ENCODE results near the gene PROM1.

Gene PROM1, protein sequence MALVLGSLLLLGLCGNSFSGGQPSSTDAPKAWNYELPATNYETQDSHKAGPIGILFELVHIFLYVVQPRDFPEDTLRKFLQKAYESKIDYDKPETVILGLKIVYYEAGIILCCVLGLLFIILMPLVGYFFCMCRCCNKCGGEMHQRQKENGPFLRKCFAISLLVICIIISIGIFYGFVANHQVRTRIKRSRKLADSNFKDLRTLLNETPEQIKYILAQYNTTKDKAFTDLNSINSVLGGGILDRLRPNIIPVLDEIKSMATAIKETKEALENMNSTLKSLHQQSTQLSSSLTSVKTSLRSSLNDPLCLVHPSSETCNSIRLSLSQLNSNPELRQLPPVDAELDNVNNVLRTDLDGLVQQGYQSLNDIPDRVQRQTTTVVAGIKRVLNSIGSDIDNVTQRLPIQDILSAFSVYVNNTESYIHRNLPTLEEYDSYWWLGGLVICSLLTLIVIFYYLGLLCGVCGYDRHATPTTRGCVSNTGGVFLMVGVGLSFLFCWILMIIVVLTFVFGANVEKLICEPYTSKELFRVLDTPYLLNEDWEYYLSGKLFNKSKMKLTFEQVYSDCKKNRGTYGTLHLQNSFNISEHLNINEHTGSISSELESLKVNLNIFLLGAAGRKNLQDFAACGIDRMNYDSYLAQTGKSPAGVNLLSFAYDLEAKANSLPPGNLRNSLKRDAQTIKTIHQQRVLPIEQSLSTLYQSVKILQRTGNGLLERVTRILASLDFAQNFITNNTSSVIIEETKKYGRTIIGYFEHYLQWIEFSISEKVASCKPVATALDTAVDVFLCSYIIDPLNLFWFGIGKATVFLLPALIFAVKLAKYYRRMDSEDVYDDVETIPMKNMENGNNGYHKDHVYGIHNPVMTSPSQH

DNA sequence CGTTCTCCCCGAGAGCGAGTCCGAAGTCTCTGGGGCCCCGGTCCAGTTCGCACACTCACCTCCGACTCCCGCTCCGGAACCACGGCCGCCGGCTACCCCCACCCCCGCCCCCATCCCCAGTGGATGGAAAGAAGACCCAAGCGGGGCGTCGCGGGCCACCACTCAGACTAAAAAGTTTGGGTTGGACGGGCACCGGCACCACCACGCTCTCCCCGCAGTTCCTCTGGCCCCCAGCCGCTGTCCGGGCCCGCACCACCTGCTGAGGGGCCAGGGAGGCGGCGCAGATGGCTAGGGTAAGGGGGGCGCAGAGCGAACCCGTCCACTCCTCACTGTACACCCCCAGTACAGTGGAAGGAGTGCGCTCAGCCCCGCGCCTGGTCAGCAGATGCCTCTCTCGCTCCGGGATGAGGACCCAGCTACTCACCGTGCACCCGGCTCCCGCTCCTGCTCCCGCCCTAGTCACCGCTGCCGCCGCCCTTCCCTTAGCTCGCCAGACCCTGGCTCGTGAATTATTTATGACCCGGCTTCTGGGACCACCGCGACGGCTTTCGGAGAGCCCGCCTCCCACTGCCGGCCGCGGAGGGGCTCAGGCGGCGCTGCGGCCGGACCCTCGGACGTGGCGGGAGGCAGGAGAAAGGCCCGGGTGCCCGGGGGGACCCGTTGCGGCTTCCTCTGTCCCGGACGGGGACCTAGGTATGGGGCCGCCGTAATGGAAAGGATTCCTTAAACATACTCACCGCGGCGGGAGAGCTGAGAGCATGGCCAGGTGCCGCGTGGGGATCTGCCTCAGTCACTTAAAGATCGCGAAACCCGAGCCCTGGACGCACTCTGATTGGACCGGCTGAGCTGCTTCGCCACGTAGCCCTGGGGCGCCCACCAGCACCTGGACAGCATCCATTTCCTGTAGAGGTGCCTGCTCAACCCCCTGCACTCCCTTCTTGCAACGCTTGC is at the start of gene PROM1:
PROM1 (minus strand) TSS at position 783 of the 951 bp plus-strand sequence. CDS start 8,117 bp downstream, outside the sequence.
- Histone ChIP-seq H3K4me3 (peak within 1 kb of the TSS; percentile 2 to 32 (median 24)), H3K27ac (peak within 1 kb of the TSS in 1 of 21 experiments; percentile 2)

DNA sequence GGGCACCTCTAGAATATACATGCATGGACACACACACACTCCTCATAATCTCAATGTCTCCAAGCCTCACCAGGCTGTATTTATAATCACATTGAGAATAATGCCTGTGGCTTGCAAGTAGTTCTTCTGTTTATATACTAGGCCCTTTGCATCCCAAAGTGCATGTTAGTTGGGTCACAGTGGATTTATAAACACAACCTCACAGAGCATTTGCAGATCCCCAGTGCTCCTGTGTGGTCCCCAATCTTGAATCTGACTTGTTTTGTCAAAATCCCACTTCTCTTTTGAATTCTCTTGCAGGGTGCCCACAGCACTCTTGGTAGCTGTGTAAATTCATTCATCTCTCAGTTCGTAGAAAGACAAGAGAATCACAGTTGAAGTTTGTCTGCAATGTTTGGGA is 49.6 kb upstream of the PROM1 start:
- H3K27ac ChIP-seq, result no peak overlapping the region
- no peak overlapping the region for H3K4me3 ChIP-seq

DNA sequence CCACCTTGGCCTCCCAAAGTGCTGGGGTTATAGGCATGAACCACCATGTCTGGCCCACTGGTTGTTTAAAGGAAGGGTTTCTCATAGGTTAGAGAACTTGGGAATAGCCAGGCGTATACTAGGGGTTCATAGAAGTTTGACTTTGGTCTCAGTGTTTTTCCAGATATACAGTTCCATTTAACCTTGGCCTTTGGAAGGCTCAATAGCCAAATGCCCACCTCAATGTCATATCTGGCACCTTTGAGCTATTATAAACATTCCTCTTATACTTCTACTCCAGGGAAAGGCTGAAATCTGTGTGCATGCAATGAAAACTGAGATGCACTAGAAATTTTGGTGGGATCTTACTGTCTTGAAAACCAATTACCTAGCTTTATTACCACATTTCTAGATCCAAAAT is 47.5 kb upstream of the PROM1 start:
- H3K4me3 ChIP-seq, result no peak overlapping the region
- no peak overlapping the region for H3K27ac ChIP-seq

DNA sequence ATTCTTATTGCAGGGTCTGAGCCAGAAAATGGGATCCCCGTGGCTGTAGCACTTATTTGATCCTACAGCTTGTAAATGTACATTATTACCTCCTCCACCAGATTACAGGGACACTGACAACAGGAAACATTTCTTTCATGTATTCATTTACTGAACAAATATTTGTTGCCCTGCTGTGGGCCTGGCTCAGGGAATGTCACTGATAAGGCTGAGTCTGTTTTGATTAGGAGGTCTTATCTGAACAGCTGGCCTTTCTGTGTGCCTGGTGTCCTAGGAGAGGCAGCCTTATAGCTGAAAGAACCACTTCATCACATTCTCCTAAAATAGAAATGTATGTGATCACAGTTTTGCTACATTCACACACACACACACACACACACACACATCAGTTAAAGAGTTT is 45.5 kb upstream of the PROM1 start:
- Histone ChIP-seq H3K4me3 (no peak overlapping the region), H3K27ac (no peak overlapping the region)

DNA sequence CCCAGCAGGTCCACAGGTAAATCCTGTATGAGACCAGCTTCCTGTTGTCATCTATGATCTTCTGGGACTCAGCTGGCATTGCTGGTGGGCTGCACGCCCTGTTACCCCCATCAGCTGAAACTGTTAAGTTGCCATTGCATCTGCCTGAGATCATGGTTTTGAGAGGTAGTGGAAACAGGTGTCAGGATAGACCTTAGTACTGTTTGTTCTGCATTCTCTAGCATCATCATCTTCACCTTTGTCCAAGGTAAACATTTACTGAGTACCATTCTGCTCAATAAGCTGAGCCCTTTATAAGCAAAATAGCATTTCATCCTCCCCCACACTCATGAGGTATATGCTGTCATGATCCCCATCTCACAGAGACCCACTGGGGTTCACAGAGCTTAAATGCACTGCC is 42.9 kb upstream of the PROM1 start:
- no peak overlapping the region for H3K27ac ChIP-seq
- no peak overlapping the region for H3K4me3 ChIP-seq

DNA sequence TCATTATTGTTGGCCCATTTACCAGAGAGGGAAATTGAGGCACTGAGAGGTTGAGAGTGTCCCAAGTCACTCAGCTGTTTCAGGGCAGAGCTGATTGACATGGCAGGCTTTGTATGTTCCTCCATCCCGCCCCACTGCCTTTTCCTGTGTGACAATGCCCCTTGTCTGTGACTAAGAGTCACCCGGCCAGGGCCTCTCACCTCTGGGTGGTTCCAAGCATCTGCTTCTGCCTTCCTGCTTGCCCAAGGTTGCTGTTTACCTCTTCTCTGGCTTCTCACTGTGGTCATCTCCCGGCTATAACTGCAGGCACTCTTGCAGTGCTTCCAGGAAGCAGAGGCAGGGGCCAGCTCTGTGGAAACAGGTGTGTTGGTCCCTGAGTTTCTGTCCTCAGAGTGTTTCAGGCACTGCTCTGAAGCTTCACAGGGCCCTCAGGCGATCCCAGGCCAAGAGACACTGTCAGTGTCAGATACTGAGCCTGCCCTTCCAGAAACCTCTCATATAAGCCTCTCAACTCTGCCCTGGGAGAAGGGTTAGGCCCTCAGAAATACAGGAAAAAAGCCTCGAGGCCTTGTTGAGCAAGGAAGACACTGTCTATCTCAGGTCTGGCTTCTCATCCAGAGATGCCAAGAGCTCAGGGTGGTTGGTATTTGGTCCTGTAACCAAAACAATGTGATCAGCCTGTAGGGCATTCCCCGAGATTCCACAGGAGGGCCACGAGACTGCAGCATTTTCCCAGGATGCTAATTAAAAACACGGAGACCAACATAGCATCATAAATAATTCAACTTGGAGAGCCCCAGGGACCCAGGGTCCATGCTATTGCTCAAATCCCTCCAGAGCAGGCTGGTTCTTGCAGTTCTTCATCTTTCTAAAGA is 42.0 kb upstream of the PROM1 start:
- H3K27ac ChIP-seq, result no peak overlapping the region

DNA sequence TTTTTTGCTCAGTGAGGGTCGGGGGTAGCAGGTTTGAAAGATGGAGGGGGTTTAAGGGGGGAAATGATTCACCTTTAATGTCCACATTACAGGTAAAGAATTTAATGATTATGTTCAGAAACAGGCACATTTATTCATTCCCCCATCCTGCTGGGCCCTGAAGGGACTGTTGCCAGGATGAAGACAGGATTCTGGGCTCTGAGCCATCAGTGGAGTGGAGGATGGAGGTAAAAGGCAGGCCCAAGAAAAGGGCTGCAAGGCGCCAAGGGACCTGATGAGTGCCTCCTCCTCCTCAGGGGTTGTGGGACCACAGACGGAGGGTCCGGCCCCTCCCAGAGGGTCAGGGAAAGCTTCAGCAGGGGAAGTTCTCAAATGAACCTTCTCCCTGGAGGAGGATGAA is 40.4 kb upstream of the PROM1 start:
- no peak overlapping the region for H3K27ac ChIP-seq
- no peak overlapping the region for H3K4me3 ChIP-seq

More for the DNA sequence above, 42.0 kb upstream of the PROM1 start:
- H3K4me3 ChIP-seq, result no peak overlapping the region

DNA sequence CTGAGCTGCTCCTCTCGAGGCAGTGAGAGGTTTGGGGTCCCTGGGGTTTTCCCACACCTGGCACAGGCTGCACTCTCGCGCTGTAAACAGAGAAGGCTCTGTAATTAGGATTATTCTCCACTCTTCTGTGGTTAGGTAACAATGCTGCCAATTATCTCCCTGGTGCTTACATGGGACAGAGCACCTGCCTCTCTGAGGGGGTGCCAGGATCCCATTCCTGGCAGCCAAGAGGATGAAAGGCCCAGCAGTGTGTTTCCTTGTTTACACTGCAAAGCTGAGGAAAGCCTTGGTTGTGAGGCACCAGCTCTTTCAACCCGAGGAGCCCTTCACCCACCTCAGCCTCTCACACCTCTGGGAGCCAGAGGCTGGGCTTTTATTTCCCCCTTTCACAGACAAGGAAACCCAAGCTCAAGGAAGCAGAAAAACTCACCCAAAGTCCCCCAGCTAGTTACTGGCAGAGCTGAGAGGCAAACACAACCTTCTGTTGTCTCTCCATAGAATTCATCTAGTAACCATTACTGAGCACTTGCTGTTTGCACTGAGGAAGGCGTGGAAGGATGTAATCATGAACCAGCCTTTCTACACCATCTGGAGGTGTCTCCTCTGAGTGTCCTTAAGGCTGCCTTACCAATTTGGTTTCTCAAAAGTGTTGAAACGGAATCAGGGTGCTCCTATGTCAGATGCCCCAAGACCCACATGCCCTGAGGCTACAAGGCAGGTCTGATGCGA is 39.7 kb upstream of the PROM1 start:
- Histone ChIP-seq H3K4me3 (no peak overlapping the region), H3K27ac (no peak overlapping the region)

DNA sequence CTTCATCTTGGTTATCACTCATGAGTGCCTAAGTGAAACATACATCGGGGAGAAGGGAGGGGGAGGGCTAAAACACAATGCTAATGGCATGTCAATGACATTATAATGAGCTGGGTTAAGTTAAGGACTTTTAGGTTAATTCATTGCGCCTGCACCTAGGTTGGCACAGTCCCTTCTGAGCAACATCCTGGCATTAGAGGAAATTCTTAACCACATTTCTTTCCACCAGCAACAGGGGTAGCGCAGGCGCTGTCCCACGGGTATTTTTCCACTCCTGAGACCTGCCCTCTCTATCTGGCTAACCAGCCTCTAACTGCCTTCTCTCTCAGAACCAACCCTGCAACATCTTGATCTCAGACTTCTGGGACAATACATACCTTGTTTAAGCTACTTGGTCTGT is 39.0 kb upstream of the PROM1 start:
- H3K27ac ChIP-seq, result no peak overlapping the region
- no peak overlapping the region for H3K4me3 ChIP-seq

DNA sequence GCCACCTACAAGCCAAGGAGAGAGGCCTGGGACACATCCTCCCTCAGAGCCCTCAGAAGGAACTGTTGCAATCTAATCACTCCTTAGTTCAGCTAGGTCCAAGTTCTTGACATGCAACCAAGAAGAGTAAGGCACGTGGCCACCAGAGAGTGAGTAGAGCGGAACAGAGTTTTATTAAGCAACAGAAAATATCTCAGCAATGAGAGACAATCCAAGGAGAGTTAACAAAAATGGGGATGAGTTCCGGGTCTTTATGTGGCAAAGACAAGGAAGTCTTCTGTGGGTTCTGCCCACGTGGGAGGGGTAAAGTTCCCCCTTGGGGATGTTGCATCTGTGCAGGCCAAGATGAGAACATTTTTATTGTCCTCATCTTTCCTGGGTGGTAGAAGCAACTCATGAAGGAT is 38.5 kb upstream of the PROM1 start:
- H3K27ac ChIP-seq, result no peak overlapping the region

DNA sequence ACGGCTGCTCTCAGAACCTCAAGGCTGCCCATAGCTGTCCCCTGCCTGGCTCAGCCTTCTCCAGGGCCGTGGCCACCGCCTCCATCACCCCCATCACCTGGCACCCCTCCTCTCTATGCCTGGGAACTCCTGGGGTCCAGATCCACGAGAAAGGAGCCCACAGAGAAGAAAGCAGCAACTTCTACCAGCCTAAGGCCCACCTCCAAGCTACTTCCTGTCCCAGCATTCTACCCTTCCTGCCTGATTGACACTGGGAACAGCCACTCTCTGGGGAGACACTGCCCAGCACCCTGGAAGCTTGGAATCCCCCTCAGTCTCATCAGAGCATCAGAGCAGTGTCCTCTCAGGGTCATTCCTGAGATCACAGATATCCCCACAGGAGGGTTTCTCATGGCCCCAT is 36.9 kb upstream of the PROM1 start:
- Histone ChIP-seq H3K4me3 (no peak overlapping the region), H3K27ac (no peak overlapping the region)

More for the DNA sequence above, 38.5 kb upstream of the PROM1 start:
- H3K4me3 ChIP-seq, result no peak overlapping the region

DNA sequence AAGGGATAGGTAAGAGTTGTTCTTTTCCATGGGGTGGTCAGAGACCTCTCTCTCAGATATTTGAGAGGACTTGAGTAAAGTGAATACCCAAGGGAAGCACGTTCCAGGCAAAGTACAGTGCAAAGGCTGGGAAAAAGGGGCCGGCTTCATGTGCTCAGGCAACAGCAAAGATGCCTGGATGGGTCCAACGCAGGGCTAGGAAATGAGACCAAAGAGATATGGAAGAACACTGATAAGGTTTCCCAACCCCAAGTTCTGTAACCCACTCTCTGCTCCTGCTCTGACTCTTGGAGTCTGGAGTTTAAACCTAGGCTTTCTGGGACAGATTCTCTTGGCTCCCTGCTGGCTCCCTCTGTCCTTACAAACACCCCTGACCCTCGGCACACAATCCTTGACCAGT is 36.2 kb upstream of the PROM1 start:
- Histone ChIP-seq H3K4me3 (no peak overlapping the region), H3K27ac (no peak overlapping the region)

DNA sequence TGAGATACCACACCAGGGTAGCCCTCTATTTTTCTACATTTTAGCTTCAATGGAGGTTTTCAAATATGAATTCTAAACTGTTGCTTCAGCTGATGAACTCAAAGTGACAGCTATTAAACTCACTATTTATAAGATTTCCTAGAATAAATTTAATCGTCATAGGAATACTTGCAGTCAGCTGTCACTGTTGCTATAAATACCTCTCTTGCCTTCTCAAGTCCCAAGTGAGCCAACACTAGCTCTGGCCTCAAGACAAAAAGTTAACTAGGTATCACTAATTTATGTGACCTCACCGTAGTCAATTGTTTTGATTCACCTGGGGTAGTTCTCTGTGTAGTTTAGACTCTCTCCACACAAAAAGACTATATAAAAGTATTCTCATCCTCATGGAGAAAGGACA is 34.3 kb upstream of the PROM1 start:
- H3K27ac ChIP-seq, result no peak overlapping the region

DNA sequence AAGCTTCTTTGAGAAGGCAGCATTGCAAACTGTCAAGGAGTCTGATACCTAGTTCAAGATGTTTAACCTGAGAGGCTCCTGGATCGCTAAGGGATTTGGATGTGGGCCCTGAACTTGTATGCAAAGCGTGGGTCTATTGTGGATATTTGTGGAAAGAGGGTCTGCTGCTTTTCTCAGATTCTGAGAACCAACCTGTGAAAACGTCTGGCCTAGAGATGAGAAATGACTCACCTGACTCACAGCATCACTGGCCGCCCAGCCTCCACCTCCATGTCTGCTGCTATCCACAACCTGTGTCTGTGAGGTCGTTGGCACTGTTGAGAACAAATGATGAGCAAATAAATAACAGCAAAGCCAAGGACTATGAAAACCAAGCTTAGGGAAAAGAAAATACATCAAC is 33.3 kb upstream of the PROM1 start:
- H3K27ac ChIP-seq, result no peak overlapping the region
- H3K4me3 ChIP-seq, result no peak overlapping the region

More for the DNA sequence above, 34.3 kb upstream of the PROM1 start:
- no peak overlapping the region for H3K4me3 ChIP-seq

DNA sequence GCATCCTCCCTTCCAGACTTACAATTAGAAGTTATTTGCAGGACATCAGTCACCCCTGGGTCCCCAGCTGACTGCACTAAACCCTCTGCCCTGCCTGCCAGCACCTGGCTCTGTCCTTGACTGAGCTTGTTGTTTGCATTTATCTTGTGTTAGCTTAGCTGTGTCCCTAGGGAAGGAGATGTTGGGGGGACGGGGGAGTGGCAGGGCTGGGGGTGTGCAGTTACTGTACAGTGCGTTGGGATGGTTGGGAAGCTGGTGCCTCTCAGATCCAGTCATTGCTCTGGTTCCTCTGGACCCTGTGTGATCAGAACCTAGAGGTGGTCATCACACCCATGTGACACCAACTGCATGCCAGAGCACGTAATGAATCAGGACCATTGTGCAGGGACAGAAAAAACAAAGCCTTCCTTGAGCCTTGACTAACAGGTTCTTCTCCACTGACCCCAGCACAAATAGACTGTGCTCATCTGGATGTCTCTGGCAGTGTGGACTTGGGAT is 32.7 kb upstream of the PROM1 start:
- no peak overlapping the region for H3K27ac ChIP-seq
- no peak overlapping the region for H3K4me3 ChIP-seq

DNA sequence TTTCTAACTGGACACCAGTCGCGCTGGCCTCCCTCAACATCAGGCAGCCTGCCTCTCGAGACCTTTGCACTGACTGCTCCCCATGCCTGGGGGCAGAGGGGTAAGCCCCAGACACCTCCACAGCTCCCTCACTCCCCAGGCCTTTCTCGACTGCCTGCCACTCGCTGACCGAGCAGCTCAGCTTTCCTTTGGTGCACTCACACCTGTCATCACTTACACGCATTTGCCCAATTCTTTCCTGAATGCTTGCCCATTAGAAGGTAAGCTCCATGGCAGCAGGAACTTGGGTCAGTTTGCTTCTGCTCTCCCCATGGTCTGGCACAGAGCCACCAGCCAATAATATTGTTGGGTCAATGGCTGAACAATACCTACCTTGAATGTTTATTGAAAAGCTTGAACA is 32.2 kb upstream of the PROM1 start:
- Histone ChIP-seq H3K27ac (no peak overlapping the region), H3K4me3 (no peak overlapping the region)

DNA sequence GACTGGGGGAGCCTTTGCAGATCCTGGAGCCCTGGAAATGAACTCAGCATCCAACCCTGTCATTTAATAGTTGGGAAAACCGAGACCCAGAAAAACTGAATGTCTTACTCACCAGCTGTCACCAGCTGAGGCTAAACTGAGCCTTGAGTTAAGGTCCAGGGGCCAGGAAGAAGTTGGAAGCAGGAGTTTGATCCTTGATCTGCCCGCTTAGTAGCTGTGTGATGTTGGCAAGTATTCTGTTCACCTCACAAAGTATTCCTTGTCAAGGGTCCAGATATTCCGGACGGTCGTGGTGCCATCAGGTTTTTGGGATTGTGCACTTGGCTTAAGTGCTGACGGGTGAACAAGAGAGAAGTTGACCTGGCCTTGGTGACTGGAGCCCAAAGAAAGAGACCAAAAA is 30.7 kb upstream of the PROM1 start:
- H3K27ac ChIP-seq, result no peak overlapping the region
- no peak overlapping the region for H3K4me3 ChIP-seq

DNA sequence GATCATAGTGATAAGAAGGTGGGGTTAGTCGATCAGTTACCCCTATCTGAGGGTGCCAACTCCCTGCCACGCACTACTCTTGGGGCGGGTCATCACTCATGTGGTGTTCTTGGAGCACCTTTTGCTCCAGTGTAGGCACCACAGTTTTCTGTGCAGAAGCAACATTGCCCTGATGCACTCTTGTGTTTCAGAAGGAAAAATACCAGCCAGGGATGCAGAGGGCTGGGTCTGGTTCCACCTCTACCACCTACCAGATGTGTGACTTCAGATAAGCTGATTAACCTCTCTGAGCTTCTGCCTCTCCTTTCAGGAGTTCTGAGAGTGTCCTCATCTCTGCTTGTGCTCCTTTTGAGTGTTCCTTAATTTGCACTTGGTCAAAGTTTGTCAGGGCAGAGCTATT is 29.9 kb upstream of the PROM1 start:
- H3K27ac ChIP-seq, result no peak overlapping the region

More for the DNA sequence above, 29.9 kb upstream of the PROM1 start:
- no peak overlapping the region for H3K4me3 ChIP-seq
